Fibroblast of skin of abdomen (primary cell): ENCODE measurements around the gene TMED1.

Experiments used
- DNase-seq: peaks from one replicate; pipeline ENCODE4 v3.0.0-alpha.2; 2013

Gene TMED1

DNA sequence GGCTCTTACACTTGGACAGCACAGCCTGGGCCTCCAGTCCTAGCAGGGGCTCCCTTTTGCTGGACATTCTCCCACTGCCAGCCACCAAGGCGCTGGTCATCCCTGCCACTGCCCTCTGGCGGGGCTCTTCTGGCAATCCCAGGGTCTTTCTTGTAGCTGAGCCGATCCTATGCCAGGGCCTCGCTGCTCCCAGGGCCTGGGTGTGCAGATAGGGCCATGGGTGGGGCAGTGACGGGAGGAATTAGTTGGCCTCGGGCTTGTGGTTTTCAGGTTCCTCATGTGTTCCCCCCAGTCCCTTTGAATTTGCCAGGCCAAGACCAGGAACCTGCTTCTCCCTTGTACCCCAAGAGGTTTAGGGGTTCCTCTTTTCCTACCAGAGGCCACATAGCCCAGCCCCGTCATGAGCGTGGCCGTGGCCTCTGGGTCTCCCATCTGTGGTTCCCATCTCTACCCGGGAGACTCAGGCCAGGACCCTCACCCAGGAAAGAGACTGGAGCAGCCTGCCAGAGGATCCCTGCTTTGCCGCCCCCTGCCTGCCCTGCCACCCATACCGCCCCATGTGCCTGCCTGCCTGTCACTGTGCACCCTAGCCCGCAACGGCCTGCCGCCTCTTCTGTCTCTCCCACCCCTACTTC lies 26.2 kb downstream of the TMED1 start:
- no peak for DNase-seq

GRCh38 chr19:10808937-10809649 lies 26.9 kb downstream of the TMED1 start:
- DNase-seq, result peak; percentile 39

DNA sequence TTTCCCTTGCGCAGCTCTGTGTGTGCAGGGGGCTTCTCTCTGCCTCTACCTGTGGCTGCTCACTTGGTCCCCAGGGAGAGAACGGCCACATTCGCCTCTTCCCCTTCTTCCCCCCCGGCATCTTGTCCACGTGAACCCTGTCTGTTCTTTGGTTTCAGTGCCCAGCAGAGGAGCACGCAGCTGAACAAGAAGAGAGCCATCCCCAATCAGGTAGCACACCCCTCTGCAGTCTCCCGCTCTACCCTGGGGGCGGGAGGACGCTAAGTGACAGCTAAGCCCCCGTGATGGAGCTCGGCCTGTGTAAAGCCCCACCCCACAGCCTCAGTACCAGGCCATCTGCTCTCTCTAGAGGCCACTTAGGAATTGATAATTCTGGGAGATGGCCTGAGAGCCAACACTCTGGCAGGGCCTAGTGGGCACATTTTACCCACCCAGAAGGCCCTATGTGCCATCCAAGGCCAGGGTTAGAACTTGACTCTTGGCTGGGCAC lies 30.2 kb downstream of the TMED1 start:
- no peak for DNase-seq

DNA sequence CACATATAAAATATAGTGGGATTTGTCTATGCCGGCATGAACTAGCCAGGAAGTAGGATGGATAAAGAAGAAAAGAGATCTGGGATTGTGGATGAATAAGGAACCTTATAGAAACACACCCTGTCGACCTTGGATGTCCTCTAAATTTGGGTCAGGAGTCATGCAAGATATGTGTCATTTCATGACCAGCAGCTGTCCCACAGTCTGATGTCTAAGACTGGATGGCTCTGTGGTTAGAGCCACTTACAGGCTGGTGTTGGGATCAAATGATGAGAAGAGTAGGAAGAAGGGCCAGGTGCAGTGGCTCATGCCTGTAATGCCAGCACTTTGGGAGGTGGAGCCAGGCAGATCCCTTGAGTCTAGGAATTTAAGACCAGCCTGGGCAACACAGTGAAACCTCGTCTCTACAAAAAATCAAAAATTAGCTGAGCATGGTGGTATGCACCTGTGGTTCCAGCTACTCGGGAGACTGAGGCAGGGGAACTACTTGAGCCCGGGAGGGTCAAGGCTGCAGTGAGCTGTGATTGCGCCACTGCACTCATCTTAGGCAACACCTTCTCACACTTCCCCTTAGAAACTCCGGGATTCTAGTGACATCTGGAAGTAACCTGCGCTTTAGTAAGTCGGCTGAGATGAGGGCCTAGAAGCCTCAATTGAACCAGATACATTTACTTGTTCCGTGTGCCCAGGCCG lies 30.8 kb downstream of the TMED1 start:
- no peak for DNase-seq

DNA sequence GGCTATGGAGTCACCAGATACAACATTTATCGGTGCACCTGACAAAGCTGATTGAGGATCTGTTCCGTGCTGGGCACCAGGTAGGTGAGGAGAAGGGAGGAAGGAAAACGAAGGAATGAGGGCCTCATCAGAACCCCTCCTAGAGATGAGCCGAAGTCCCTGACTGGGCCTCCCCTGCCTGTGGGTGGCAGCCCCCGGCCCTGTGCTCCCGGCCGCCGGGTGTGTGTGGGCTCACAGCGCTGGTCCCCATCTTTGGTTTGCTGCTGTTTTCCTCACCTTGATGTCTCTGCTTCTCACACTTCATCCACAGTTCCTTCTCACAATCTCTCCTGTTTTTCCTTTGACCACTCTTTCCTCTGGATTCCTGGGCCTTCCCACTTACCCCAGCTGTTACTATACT lies 32.8 kb downstream of the TMED1 start:
- DNase-seq, result no peak

- no peak for DNase-seq
These were observed 33.5 kb downstream of the TMED1 start for GRCh38 chr19:10802479-10802878.

DNA sequence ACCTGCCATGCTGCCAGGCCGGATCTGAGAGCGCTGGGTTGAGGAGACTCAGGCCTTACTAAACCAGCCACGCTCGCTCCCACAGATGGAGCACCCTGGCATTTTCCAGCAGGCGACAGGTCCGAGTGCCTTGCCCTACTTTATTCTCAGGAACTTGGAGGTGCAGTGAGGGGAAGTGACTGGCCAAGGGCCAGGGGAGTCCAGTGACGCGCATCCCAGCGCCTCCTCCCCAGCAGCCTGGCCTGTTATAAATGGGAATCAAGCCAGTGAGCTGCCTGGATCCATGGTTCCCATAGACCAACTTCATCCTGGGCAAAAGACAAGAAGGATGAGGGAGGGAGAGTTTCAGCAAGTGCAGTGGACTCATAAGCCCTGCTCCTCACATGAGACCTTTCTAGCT lies 35.5 kb downstream of the TMED1 start:
- no peak for DNase-seq

DNA sequence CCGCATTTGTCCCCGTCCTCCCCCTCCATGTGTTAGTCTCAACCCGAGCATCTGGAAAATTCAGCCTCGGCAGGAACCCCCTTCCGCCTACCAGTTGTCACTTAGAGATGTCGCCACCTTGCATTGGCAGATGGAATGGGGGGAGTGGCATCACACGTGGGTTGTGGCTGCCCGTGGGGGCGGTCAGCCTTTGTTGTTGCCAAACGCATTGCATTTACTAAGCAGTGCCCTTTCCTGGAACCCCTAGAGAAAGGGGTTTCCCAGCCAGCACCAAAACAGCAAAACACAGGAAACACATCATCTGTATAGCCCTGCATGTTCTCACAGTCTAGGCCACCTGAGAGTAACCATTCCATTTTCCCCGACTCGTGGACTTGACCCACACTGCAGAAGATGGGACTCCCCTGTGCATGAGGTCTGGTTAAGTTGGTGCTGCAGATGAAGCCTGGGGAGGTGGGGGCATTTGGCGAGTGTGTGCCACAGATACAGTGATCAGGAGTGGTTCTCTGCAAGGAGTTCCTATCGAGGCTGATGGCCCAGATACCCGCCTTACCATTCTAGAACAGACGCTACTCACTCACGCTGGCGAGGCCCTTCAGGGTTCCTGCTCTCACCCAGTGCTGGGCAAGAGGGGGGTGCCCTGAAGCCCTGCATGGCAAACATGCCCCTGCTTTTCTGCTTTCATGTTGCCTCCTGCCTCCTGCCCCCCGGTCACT lies 38.3 kb downstream of the TMED1 start:
- no peak for DNase-seq

DNA sequence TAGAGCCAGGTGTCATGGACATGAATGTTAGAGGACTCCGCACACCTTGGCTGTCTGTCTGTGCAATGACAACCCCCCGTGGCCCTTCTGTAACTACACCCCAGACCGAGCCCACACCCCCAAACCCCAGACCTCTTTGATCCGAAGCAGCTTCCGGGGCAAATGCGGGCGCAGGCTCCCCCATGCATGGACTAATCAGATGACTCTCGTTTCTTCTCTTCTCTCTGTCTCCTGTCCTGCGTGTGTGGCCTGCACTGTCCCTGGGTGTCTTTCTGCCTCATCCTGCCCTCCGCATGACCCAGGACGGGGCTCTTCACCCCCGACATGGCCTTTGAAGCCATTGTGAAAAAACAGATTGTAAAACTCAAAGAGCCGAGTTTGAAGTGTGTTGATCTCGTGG lies 38.9 kb downstream of the TMED1 start:
- no peak for DNase-seq

GRCh38 chr19:10796653-10797052 lies 39.4 kb downstream of the TMED1 start:
- DNase-seq, result no peak

- DNase-seq, result no peak
These were observed 46.1 kb downstream of the TMED1 start for GRCh38 chr19:10789866-10790265.

GRCh38 chr19:10788146-10788545 lies 47.9 kb downstream of the TMED1 start:
- DNase-seq, result no peak

DNA sequence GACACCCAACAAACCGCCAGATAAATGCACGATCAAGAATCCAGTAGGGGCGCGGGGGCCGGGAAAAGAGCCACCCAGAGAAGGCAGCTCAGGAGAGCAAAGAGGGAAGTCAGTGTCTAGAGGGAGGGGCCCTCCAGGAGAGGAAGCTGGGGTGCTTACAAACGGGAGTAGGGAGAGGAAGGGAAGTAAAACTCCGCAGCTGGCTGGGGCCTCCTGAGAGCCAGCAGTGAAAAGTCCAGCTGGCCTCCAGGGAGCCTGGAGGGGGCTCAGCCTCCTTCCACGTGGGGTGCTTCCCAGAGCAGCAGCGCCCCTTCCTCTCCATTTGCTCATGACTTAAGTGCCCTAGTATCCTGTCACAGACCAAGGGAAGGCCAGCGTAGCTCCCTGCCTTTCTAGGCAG lies 51.8 kb downstream of the TMED1 start:
- DNase-seq, result no peak

- no peak for DNase-seq
These were observed 53.2 kb downstream of the TMED1 start for GRCh38 chr19:10782795-10783194.
